Islet of Langerhans (tissue), 1 donor: ENCODE data around the gene PPP1R8.
"Not testable (repeated sequence)": the region's sequence is repeated elsewhere in the genome, so short reads cannot be mapped to it uniquely, and the experiment has no call there.

Experiments
- FAIRE-seq: peaks from one replicate; lab custom pipeline; 2011; peaks lifted over from hg19 to GRCh38; lab: Jason Lieb, UNC

PPP1R8 gene

GRCh38 chr1:27832762-27833161 is 2.2 kb downstream of the PPP1R8 start:
- no peak for FAIRE-seq

- FAIRE-seq, result no peak
Measured at GRCh38 chr1:27833470-27833869, 2.9 kb downstream of the PPP1R8 start.

DNA sequence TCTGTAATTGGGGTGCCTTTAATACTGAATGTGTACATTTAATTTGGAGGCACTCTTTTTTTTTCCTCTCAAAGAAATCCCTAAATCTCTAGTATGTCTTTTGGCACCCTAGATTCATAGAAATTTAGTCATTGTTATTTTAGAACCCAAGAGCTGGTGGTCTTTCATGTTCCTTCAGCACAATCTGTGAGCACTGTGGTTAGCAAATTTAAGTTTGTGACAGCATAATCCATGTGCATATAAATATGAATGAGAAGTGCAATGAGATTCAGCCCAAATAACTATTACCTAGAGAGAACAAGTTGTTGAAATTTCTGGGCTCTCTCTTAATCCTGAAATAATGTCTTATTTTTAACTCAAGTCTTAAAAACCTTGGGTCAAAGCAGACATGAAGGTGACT is 4.5 kb downstream of the PPP1R8 start:
- no peak for FAIRE-seq

GRCh38 chr1:27835501-27835900 is 4.9 kb downstream of the PPP1R8 start:
- no peak for FAIRE-seq

- FAIRE-seq, result no peak
Measured at GRCh38 chr1:27849951-27850350, 19.4 kb downstream of the PPP1R8 start.

DNA sequence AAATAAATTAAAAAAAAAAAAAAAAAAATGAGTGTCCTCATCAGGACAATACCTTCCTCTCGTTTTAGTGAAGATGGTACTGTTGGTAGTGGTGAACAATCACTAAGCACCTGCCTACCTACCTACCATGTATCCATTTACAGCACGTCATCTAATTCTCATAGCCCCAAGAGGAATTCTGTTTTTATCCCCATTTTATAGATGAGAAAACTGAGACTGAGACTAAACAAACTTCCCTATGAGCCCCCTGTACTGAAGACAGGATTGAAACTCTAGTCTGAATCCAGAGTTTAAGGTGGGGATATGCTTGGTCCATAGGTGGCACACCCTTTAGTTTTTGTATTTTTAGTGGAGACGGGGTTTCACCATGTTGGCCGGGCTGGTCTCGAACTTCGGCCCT is 24.5 kb downstream of the PPP1R8 start:
- no peak for FAIRE-seq

DNA sequence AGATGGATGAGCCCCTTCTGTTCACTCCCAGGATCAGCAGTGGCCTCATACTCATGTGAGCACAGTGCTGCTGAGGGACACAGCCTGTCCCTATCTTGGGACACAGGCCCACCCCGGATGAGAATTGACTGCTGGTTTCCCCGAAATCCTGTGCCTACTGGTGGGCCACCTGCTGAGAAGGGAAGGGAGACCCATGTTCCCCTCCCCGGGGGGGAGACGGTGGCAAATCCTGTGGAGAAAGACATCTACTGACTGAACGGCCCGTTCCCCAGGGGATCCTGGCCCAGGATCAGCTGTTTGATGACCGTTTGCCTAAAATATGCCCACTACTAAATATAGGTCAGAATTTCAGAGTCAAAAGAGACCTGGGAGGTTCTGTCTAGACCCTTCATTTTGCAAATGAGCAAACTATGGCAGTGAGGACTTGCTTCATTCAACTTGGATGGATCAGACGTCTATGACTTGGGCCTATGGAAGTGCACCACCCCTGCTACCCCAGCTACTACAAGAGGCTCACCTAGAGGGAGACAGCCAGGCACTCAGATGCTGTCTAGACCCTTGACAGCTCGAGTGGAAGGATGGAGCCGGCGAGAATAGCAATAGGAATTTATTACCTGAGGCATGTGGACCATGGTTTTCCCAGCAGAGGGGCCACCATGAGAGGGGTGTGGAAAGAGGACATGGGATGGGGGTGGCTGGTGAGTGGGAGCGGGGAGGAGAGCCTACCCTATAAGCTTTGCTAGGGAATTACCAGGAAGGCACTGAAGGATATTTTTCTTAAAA is 26.2 kb downstream of the PPP1R8 start:
- FAIRE-seq, result no peak

GRCh38 chr1:27857552-27857951 is 27.0 kb downstream of the PPP1R8 start:
- FAIRE-seq, result not testable (repeated sequence)

DNA sequence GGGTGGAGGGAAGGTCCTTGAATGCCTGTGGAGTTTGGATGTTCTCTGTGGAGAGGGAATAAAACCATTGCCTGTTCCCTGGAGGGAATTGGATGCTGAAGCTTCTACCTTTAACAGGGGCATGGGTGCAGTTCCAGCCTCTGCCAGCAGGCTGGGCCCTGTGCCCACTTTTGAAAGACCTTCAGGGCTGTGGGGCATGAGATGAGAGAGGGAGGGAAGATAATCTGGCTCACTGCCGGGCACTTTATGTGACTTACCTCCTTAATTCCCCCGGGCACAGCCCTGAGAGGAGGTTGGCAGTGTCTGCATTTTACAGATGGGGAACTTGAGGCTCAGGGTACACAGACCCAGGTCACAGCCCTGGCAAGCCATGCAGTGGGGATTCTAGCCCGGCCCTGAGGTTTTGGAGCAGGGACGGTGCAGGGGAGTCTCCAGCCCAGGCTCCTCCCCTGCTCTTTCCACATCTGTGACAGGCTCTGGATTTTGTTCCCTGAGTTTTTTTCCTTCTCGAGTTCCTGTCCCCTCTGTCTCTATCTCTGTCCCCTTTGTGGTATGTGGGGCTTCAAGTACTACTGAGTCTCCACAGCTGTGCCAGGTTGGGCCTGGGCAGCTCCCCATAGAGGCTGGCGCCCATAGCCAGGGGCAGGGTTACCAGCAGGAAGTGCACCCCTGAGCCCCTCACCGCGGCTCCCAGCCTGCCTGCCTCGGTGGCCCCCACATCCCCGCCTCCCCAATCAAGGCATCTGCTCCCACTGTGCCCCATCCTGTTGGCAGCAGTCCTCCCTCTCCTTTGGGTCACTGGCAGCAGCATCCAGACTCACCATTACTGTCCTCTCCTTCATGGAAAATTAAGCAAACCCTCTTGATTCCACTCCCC is 27.7 kb downstream of the PPP1R8 start:
- no peak for FAIRE-seq

DNA sequence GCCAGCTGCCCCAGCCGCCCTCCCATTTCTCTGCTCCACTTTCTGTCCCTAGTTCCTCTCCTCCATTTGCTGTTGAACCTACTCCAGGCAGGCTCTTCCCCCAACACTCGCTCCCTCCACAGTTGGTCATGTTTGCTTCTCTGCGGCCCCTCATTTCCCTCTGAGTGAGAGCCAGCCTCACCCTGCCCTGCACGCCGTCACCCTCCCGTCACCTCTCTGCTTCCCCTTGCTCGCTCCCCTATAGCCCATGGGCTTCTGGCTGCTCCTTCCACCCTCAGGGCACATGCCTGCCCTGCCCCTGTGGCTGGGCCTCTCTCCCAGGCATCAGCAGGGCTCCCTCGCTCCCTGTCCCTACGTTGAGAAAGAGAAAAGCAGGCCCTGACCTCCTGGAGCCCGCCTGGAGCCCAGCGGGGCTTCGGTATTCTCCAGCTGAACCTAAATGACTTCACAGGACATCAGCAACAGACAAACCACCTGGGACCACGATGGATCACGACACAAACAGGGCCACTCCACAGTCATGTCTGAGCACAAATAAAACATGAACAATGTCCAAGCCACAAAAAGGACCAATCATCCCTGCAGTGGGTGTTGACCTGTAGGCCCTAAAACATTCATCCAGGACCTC is 28.5 kb downstream of the PPP1R8 start:
- no peak for FAIRE-seq

GRCh38 chr1:27861436-27861835 is 30.9 kb downstream of the PPP1R8 start:
- no peak for FAIRE-seq

DNA sequence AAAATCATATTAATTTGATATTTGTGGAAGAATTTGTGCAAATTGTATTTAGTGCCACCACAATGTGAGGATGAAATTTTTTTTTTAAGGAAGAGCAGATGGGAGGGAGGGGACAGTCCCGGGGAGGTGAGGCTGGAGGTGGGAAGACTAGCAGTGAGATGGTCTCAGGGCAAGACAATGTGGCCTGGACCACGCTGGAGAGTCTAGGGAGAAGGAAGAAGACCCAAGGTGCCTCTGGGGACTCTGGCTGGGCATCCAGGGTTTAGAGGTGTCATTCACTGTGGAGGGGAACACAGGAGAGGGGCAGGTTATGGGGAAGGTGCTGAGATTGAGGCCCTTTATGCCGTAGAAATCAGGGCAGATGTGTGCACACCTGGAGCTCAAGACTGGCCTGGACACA is 31.4 kb downstream of the PPP1R8 start:
- FAIRE-seq, result no peak

DNA sequence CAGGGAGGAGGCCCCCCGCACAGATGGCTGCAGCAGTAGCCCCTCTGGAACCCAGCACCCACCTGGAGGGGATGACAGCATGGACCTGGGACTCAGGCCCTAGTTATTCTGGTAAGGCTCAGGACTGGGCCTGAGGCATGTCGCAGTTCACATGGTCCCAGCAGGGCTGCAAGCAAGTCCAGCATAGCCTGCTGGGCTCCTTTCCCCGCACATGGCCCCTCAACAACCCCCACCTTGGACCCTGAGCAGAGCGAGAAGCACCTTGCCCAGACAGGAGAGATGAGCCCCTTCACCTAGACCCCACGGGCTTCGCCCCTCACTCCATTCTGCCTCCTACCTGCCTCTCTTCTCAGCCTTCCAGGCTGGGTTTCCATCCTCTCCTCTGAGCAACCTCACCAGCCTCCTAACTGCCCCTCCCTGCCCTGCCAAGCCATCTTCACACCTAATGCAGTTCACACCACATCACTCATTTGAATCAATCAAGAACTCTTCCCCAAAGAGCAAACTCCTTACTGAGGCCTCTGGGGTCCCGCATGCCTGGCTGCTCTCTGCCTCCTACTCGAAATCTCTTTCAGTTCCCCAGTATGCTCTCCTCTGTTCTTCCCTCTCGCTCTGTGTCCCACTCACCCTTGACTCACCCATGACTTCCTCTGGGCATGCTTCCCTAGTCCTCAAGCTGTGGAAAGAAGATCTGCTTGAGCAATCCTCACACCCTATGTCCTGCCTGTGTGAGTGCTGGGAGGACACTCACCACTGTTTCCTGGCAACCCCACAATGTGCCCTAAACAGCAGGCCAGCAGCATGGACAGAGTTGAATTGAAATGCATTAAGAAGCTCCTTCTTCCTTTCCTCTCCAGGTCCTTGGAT is 32.3 kb downstream of the PPP1R8 start:
- no peak for FAIRE-seq

GRCh38 chr1:27863538-27863915 is 32.9 kb downstream of the PPP1R8 start:
- no peak for FAIRE-seq

DNA sequence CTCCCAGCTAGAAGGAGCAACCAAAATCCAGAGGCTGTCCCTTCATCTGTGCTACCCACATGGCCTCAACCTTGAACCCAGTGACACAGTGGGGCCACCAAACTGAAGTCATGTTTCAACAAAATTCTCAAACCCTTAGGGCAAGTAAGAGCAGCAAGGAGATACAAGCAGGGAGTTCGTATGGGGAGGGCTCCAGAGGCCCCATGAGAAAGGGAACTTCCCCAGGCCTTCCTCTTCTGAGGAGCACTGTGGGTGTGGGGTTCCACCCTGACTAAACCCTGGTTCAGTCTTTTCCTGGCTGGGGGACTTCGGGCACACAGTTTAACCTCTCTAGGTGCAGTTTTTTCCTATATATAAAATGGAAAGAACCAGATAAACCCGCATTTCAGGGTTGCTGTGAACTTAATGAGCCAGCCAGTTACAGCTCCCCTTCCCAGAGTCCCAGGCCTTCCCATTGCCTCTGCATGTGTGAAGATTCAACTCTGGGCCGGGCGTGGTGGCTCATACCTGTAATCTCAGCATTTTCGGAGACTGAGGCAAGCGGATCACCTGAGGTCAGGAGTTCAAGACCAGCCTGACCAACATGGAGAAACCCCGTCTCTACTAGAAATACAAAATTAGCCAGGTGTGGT is 33.8 kb downstream of the PPP1R8 start:
- FAIRE-seq, result no peak

DNA sequence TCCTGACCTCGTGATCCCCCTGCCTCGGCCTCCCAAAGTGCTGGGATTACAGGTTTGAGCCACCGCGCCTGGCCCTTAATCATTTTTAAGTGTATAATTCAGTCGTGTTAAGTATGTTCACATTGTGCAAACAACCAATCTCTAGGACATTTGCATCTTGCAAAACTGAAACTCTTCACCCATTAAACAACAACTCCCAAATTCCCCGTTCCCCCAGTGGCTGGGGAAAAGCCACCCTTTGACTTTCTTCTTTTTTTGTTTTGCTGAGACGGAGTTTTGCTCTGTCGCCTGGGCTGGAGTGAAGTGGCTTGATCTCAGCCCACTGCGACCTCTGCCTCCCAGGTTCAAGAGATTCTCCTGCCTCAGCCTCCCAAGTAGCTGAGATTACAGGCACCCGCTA is 35.2 kb downstream of the PPP1R8 start:
- FAIRE-seq, result no peak

DNA sequence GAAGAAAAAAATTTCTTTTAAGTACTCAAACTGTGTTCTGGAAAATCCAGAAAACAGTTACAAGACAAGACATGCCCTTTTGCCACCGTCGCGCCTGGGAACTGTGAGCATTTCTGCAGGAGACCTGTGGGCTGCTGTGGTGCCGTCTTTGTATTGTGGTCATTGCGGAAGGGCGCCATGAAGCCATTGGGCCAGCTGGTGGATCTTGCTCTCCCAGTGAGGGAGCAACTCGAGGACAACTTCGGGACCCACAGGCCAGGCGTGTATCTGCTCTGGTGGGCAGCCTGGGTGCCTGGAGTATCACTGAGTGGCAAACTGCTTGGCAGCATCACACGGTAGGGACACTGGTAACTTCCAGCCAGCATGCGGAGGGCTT is 38.0 kb downstream of the PPP1R8 start:
- no peak for FAIRE-seq

GRCh38 chr1:27868932-27869718 is 38.5 kb downstream of the PPP1R8 start:
- no peak for FAIRE-seq

DNA sequence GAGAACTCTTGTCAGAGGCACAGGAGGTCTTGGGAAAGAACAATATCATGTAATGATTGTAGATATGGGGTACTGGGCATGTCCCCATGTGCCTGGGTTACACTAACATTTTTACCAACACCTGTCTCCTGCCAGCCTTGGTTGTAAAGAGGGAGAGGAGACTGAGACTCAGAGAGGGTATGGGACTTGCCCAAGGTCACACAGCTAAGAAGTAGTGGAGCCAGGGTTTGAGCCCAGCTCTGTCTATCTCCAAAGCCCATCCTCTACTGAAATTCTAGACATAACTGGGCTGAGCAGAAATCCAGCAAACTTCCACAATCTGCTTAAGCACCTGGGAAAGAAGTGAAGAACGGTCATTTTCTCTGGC is 39.1 kb downstream of the PPP1R8 start:
- FAIRE-seq, result no peak

- not testable (repeated sequence) for FAIRE-seq
Measured at GRCh38 chr1:27871076-27871475, 40.5 kb downstream of the PPP1R8 start.
